Common myeloid progenitor, CD34-positive (primary cell): Measurements from ENCODE around the gene MAVS.
"Not testable (repeated sequence)": the region's sequence is repeated elsewhere in the genome, so short reads cannot be mapped to it uniquely, and the experiment has no call there.

Experiments used
- CTCF ChIA-PET: fragments of 350-600 bp; sonication (Branson Sonifier 250); formaldehyde crosslinking; loops from one replicate; lab custom pipeline; 2021; ENCODE audit warnings: antibody characterized with exemption; lab: Charles Lee
- POLR2A ChIA-PET: fragments of 350-600 bp; sonication (Branson Sonifier 250); formaldehyde crosslinking; loops from one replicate; lab custom pipeline; 2021; ENCODE audit warnings: antibody characterized with exemption; lab: Charles Lee
- DNase-seq, 3 donors: peaks; one replicate each; pipeline versions ENCODE4 v3.0.0 to v3.0.0-alpha.2; 2013
- H3K27ac ChIP-seq, 2 experiments: 1 replicate in 1 of 2; 2 replicates in 1 of 2; pipeline ENCODE4 v1.7.0; 2013; ENCODE audit warnings: inconsistent platforms in 2 of 2, low read length in 2 of 2, mild to moderate bottlenecking in 2 of 2, low read depth in 1 of 2, moderate library complexity in 1 of 2; ENCODE audit not compliant: severe bottlenecking in 2 of 2, insufficient read depth in 1 of 2, poor library complexity in 1 of 2
- H3K27me3 ChIP-seq, 5 experiments: replicated peaks in 2 of 5; 1 replicate in 3 of 5; 2 replicates in 2 of 5; pipeline versions ENCODE4 v1.6.1 to v1.7.0; 2013; ENCODE audit warnings: low read length in 4 of 5, mild to moderate bottlenecking in 2 of 5, moderate library complexity in 2 of 5, inconsistent platforms in 1 of 5; ENCODE audit not compliant: insufficient read depth in 5 of 5, control insufficient read depth in 4 of 5
- H3K36me3 ChIP-seq, 4 experiments: 1 replicate in 2 of 4; 2 replicates in 2 of 4; pipeline versions ENCODE4 v1.6.1 to v1.7.0; 2013; ENCODE audit warnings: low read length in 3 of 4, control low read depth in 1 of 4, mild to moderate bottlenecking in 1 of 4; ENCODE audit not compliant: control insufficient read depth in 4 of 4, insufficient read depth in 4 of 4
- H3K4me1 ChIP-seq, 4 experiments: 1 replicate in 3 of 4; 2 replicates in 1 of 4; pipeline versions ENCODE4 v1.6.1 to v1.7.1; 2013; ENCODE audit warnings: low read length in 3 of 4, mild to moderate bottlenecking in 3 of 4, control low read depth in 1 of 4, inconsistent platforms in 1 of 4, moderate library complexity in 1 of 4; ENCODE audit not compliant: control insufficient read depth in 4 of 4, insufficient read depth in 4 of 4; ENCODE audit errors: control extremely low read depth in 1 of 4
- H3K4me3 ChIP-seq, 7 experiments: 1 replicate in 4 of 7; 2 replicates in 3 of 7; pipeline versions ENCODE4 v1.5.1 to v1.7.0; 2013; ENCODE audit warnings: mild to moderate bottlenecking in 7 of 7, low read length in 6 of 7, moderate library complexity in 6 of 7, inconsistent platforms in 2 of 7, low read depth in 2 of 7, control low read depth in 1 of 7; ENCODE audit not compliant: insufficient read depth in 4 of 7, control insufficient read depth in 1 of 7; ENCODE audit errors: extremely low read depth in 1 of 7
- H3K9me3 ChIP-seq, 5 experiments: 1 replicate in 4 of 5; 2 replicates in 1 of 5; pipeline versions ENCODE4 v1.6.1 to v1.7.1; 2013; ENCODE audit warnings: low read length in 4 of 5, mild to moderate bottlenecking in 2 of 5, inconsistent platforms in 1 of 5, low read depth in 1 of 5, moderate library complexity in 1 of 5; ENCODE audit not compliant: control insufficient read depth in 4 of 5, insufficient read depth in 2 of 5; ENCODE audit errors: control extremely low read depth in 1 of 5
- WGBS: methylation state at CpG from one replicate; pipeline ENCODE4 v1.1.5; 2013; ENCODE audit not compliant: insufficient coverage; 5-methylcytosine and 5-hydroxymethylcytosine counted together

The MAVS gene

DNA sequence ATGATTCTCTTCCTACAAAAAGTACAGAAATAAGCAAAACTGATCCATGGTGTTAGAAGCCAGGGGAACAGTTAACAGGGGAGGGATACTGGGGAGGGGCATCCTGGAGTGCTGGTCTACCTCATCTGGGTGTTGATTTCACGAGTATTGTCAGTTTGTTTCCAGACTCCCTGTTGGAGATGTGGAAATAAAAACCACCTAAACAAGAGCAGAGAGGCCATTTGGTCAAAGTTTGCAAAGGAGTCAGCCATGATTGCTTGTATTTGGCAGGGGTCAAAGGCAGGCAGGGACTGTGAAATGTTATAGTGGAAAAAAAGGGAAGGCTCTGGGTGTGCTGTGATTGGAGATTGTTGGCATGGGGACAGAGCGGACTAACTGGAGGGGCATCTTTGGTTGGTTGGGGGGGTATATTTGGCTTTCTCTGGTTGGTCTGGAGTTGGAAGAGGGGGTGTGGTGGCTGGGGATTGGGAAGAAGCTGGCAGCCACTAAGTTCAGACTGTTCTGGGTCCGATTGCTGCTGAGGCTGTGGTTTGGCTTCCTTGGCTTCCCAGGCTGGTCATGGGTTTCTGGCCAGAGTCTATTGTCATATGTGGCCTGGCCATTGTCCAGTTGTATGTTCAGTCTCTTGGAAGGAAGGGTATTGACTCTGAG lies 27.7 kb downstream of the MAVS start:
- peaks cover 16 to 48% (median 34%) of the 10 kb centered on the region in 4 experiments for H3K36me3 ChIP-seq
- no peak overlapping the region for H3K4me3 ChIP-seq
- ChIA-PET CTCF (interaction anchor here (1.1 to 2.2 kb wide), 3 partner anchors 11 to 19 kb away, joined by 4 to 7 read pairs (median 5); no protein-coding TSS in a partner anchor), POLR2A (no interaction called here)
- no peak for DNase-seq
- no peaks in the 10 kb centered on the region for H3K27me3 ChIP-seq
- WGBS, result 90% methylated on average over 3 of the region's 3 CpGs
- H3K4me1 ChIP-seq, result peaks cover 0 to 14% (median 10%) of the 10 kb centered on the region in 4 experiments
- H3K9me3 ChIP-seq, result no peaks in the 10 kb centered on the region
- no peak overlapping the region for H3K27ac ChIP-seq

GRCh38 chr20:3875378-3875974 lies 28.8 kb downstream of the MAVS start:
- Histone ChIP-seq H3K9me3 (no peaks in the 10 kb centered on the region), H3K27ac (peak overlapping the region in 1 of 2 experiments; percentile 49), H3K36me3 (peaks cover 14 to 42% (median 29%) of the 10 kb centered on the region in 4 experiments), H3K4me1 (peaks cover 0 to 14% (median 10%) of the 10 kb centered on the region in 4 experiments), H3K4me3 (no peak overlapping the region), H3K27me3 (no peaks in the 10 kb centered on the region)
- CTCF ChIA-PET, result interaction anchor here (0.5 to 2.2 kb wide), 5 partner anchors 9 to 1193 kb away, joined by 3 to 7 read pairs (median 4); no protein-coding TSS in a partner anchor
- POLR2A ChIA-PET, result no interaction called here
- peak in 2 of 3 donors; percentile 17 to 23 for DNase-seq
- WGBS, result 47% methylated on average over 3 of the region's 9 CpGs

DNA sequence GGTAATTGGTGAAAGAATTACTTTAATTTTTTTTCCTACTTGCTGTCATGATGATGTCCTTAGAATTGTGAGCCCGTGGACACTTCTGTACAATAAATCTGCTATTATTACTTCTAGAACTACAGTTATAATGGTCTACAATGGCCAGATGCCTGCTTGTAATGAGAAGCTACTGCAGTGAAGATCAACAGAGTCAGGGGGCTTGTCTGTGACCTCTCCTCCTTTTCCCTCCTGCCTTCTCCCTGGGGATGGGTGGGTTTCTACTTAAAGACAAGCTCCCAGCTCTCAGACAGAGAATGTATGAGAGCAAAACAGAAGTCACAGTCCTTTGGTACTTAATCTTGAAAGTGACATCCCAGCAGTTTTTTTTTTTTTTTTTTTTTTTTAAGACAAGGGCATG lies 29.4 kb downstream of the MAVS start:
- peaks cover 0 to 14% (median 10%) of the 10 kb centered on the region in 4 experiments for H3K4me1 ChIP-seq
- H3K9me3 ChIP-seq, result no peaks in the 10 kb centered on the region
- no peaks in the 10 kb centered on the region for H3K27me3 ChIP-seq
- no peak for DNase-seq
- WGBS, result no CpG with 5 or more reads among the region's 1 CpG
- ChIA-PET CTCF (interaction anchor here (1.1 to 2.2 kb wide), 2 partner anchors 9 to 12 kb away, joined by 4 to 7 read pairs; no protein-coding TSS in a partner anchor), POLR2A (no interaction called here)
- H3K27ac ChIP-seq, result no peak overlapping the region
- no peak overlapping the region for H3K4me3 ChIP-seq
- peaks cover 14 to 38% (median 29%) of the 10 kb centered on the region in 4 experiments for H3K36me3 ChIP-seq

DNA sequence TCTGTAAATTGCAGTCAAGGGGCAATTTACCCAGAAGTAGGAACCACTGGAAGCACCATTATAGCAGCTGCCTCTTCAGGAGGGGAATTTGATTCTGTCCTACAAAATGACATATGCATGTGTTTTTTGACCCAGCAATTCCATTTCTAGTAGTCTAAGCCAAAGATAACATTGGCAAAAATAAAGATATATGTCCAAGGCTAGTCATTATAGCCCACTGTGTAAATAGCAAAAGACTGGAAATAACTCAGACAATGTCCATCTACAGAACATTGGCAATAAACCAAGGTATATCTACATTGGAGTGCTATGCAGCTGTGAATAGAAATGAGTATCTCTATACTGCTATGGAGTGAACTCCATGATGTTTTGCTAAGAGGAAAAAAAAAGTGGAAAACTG lies 30.0 kb downstream of the MAVS start:
- Histone ChIP-seq H3K27ac (no peak overlapping the region), H3K9me3 (no peaks in the 10 kb centered on the region), H3K27me3 (no peaks in the 10 kb centered on the region), H3K4me3 (no peak overlapping the region), H3K4me1 (peaks cover 0 to 14% (median 10%) of the 10 kb centered on the region in 4 experiments), H3K36me3 (peaks cover 16 to 31% (median 24%) of the 10 kb centered on the region in 4 experiments)
- CTCF ChIA-PET, result interaction anchor here (1.1 to 2.2 kb wide), 2 partner anchors 8 to 9 kb away, joined by 4 to 7 read pairs; no protein-coding TSS in a partner anchor
- no peak for DNase-seq
- POLR2A ChIA-PET, result no interaction called here

- WGBS, result no CpG with 5 or more reads among the region's 4 CpGs
- H3K27ac ChIP-seq, H3K9me3 ChIP-seq, H3K4me3 ChIP-seq, H3K27me3 ChIP-seq, DNase-seq, POLR2A ChIA-PET: not testable (repeated sequence)
- Histone ChIP-seq H3K4me1 (peaks cover 0 to 14% (median 10%) of the 10 kb centered on the region in 4 experiments), H3K36me3 (peaks cover under 1 to 13% (median 11%) of the 10 kb centered on the region in 4 experiments)
- CTCF ChIA-PET, result interaction anchor here (0.6 to 1.4 kb wide), 3 partner anchors 8 to 11 kb away, joined by 3 to 8 read pairs (median 3); no protein-coding TSS in a partner anchor
These were observed 32.3 kb downstream of the MAVS start for GRCh38 chr20:3878921-3879274.

DNA sequence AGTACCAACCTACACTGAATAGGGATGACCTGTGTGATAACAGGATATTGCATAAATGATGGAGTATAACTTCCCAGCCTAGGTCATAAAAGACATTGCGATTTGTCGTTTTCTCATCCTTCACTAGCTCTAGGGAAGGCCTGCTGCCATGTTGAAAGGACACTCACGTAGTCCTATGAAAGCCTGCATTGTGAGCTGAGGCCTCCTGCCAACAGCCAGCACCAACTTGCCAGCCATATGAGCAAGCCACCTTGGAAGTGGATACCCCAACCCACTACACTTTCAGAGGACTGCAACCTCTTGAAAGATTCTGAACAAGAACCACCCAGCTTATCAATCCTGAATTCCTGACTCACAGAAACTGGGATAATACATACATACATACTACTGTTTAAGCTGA lies 39.1 kb downstream of the MAVS start:
- no peaks in the 10 kb centered on the region for H3K27me3 ChIP-seq
- peaks cover 0 to 6% (median 3%) of the 10 kb centered on the region in 4 experiments for H3K36me3 ChIP-seq
- no peaks in the 10 kb centered on the region for H3K9me3 ChIP-seq
- 98% methylated on average over 3 of the region's 3 CpGs for whole genome bisulfite sequencing
- H3K4me1 ChIP-seq, result peaks cover 8 to 20% (median 13%) of the 10 kb centered on the region in 4 experiments
- H3K27ac ChIP-seq, result no peak overlapping the region
- ChIA-PET POLR2A (no interaction called here), CTCF (interaction anchor here (0.7 to 1.8 kb wide), 3 partner anchors 8 to 200 kb away, joined by 4 to 7 read pairs (median 4); no protein-coding TSS in a partner anchor)
- DNase-seq, result no peak
- no peak overlapping the region for H3K4me3 ChIP-seq
